Lower leg skin (tissue), 4 donors: ENCODE data around the gene DNAH8. TPM values are rescaled to one million over a fixed set of nuclear protein-coding genes. Genes with fewer than 3 reads are reported as not detected.
A peak's percentile ranks its signal among the peaks of the same experiment; 100 is the strongest.

Experiments
- DNase-seq, 2 donors: peaks; one replicate each; pipeline ENCODE4 v3.0.0-alpha.2; 2019; ENCODE audit warnings: low spot score in 2 of 2
- H3K4me3 ChIP-seq: fragments of 200-600 bp; sonication (generic); 2 replicates; pipeline ENCODE4 v1.5.1; 2017; ENCODE audit warnings: mild to moderate bottlenecking, low read depth; ENCODE audit not compliant: poor library complexity, severe bottlenecking
- CTCF ChIP-seq, 3 donors: fragments of 450-650 bp; IDR thresholded peaks; one replicate each; pipeline ENCODE4 v1.5.1; 2016; ENCODE audit warnings: antibody characterized with exemption in 3 of 3, mild to moderate bottlenecking in 3 of 3, moderate library complexity in 2 of 3
- POLR2A ChIP-seq, 2 donors: fragments of 450-650 bp; IDR thresholded peaks; one replicate each; pipeline ENCODE4 v1.6.1; 2016 to 2017; ENCODE audit warnings: antibody characterized with exemption in 2 of 2, mild to moderate bottlenecking in 1 of 2, moderate library complexity in 1 of 2
- WGBS, 2 donors: methylation state at CpG; one replicate each; pipeline ENCODE4 v1.1.5; 2018; 5-methylcytosine and 5-hydroxymethylcytosine counted together
- intact Hi-C: fragments of 100-400 bp; cut with DNase I; formaldehyde crosslinking; loops from one replicate; pipeline ENCODE4 v1.15.0; 2023; ENCODE audit warnings: low total_unique reads
- total RNA-seq, 4 donors: library from RNA; depleted of rRNA; stranded (reverse); fragments of >200 nt; gene quantifications; one replicate each; pipeline ENCODE4 v1.1.0, GENCODE V29; 2016

DNAH8 gene
- total RNA-seq, 4 donors from 2014 or later: 0.02 to 0.19 (median 0.08) TPM

GRCh38 chr6:39075010-39075686 lies 360.0 kb downstream of the DNAH8 start:
- DNase-seq: peak in 1 of 2 donors; percentile 64
- intact Hi-C loops: no loop called here
- WGBS, 2 donors: 71 to 76% methylated on average over 12 of the region's 12 CpGs
- H3K4me3 ChIP-seq: no peak overlapping the region
- TF ChIP-seq CTCF (IDR thresholded peaks at IDR 0.05) (no peak), POLR2A (IDR thresholded peaks at IDR 0.05) (no peak)

GRCh38 chr6:39075807-39076622 lies 360.9 kb downstream of the DNAH8 start:
- 72 to 85% methylated on average over 11 of the region's 11 CpGs for WGBS, 2 donors
- TF ChIP-seq POLR2A (IDR thresholded peaks at IDR 0.05) (no peak), CTCF (IDR thresholded peaks at IDR 0.05) (no peak)
- intact Hi-C loops: no loop called here
- DNase-seq: peak in 1 of 2 donors; percentile 61
- H3K4me3 ChIP-seq: no peak overlapping the region

GRCh38 chr6:39076623-39077535 lies 361.8 kb downstream of the DNAH8 start:
- intact Hi-C loops: no loop called here
- H3K4me3 ChIP-seq: no peak overlapping the region
- DNase-seq: peak in 1 of 2 donors; percentile 68
- WGBS, 2 donors: 76 to 83% methylated on average over 9 of the region's 9 CpGs
- no peak for TF ChIP-seq POLR2A (IDR thresholded peaks at IDR 0.05)
- no peak for TF ChIP-seq CTCF (IDR thresholded peaks at IDR 0.05)

- H3K4me3 ChIP-seq: no peak overlapping the region
- intact Hi-C loops: no loop called here
- 77 to 81% methylated on average over 11 of the region's 11 CpGs for WGBS, 2 donors
- no peak for TF ChIP-seq CTCF (IDR thresholded peaks at IDR 0.05)
- no peak for TF ChIP-seq POLR2A (IDR thresholded peaks at IDR 0.05)
- DNase-seq: peak in 1 of 2 donors; percentile 68
Observed at GRCh38 chr6:39077882-39078594, 362.9 kb downstream of the DNAH8 start.

GRCh38 chr6:39078695-39079094 lies 363.6 kb downstream of the DNAH8 start:
- intact Hi-C loops: no loop called here
- no peak overlapping the region for H3K4me3 ChIP-seq
- TF ChIP-seq CTCF (IDR thresholded peaks at IDR 0.05) (no peak), POLR2A (IDR thresholded peaks at IDR 0.05) (no peak)
- WGBS, 2 donors: 77 to 100% methylated on average over 1 to 3 of the region's 3 CpGs
- peak in 1 of 2 donors; percentile 52 for DNase-seq
